ENCODE results near the gene CPLANE1. TPM values are rescaled to one million over a fixed set of nuclear protein-coding genes. Genes with fewer than 3 reads are reported as not detected.

CPLANE1 gene
- total RNA-seq, 1 donor from 2014 or later: 25.8 TPM

DNA sequence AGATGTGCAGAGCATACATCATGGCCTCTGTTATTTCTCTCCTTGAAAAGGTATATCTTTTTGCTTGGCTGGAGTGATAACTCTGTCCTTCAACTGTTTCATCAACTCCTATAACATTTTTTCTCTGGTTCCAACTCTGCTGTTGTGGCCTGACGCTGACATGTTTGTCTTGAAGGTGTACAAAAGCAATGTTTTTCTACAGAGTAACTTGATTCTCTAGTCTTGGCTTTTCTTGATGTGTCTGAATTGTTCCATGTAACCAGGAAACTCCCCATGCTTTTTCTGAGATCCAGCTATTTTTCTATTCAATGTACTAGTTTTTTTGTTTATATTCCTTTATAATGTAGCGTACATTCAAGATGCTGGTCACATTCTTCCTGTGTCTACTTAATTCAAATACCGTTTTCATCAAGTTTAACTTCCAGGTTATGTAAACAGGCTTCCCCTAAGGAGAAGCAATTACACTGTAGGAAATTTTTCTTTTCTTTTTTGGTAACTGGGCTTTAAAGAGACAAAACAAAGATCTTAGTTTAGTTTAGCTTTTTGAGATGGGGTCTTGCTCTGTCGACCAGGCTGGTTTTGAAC, 6.7 kb upstream of the CPLANE1 start:
- Mint-ChIP-seq H3K4me1 (ENCODE audit: low read depth) (peaks cover 17% of the 10 kb centered on the region), H3K36me3 (ENCODE audit: low read depth) (peaks cover 2% of the 10 kb centered on the region), H3K27ac (ENCODE audit: unreplicated experiment) (no peak overlapping the region), H3K9me3 (ENCODE audit: low read depth) (no peaks in the 10 kb centered on the region), H3K4me3 (ENCODE audit: unreplicated experiment) (no peak overlapping the region), H3K27me3 (ENCODE audit: low read depth) (no peaks in the 10 kb centered on the region)
- TF ChIP-seq, protein P1, sequence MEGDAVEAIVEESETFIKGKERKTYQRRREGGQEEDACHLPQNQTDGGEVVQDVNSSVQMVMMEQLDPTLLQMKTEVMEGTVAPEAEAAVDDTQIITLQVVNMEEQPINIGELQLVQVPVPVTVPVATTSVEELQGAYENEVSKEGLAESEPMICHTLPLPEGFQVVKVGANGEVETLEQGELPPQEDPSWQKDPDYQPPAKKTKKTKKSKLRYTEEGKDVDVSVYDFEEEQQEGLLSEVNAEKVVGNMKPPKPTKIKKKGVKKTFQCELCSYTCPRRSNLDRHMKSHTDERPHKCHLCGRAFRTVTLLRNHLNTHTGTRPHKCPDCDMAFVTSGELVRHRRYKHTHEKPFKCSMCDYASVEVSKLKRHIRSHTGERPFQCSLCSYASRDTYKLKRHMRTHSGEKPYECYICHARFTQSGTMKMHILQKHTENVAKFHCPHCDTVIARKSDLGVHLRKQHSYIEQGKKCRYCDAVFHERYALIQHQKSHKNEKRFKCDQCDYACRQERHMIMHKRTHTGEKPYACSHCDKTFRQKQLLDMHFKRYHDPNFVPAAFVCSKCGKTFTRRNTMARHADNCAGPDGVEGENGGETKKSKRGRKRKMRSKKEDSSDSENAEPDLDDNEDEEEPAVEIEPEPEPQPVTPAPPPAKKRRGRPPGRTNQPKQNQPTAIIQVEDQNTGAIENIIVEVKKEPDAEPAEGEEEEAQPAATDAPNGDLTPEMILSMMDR (IDR thresholded peaks at IDR 0.05): no peak
- no peak for DNase-seq (ENCODE audit: low spot score)

DNA sequence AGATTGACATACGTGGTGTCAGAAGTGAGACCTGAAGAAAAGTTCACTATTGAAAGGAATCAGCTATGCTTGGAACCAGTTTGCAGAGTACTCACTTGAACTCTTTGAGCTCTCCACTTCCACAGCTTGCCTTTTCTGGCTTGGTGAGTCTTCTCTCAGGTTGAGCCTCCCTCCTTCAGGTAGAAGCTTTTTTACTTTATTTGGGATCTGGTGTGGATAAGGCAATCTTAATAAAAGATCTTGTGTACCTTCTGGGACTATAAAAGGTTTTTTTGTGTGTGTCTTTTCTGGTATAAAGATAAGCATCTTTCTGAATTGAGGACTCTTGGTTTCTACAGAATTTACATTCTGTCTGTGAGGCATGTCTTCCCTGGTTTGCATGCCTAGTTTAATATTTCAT, 5.4 kb upstream of the CPLANE1 start:
- H3K27ac Mint-ChIP-seq (ENCODE audit: unreplicated experiment): no peak overlapping the region

DNA sequence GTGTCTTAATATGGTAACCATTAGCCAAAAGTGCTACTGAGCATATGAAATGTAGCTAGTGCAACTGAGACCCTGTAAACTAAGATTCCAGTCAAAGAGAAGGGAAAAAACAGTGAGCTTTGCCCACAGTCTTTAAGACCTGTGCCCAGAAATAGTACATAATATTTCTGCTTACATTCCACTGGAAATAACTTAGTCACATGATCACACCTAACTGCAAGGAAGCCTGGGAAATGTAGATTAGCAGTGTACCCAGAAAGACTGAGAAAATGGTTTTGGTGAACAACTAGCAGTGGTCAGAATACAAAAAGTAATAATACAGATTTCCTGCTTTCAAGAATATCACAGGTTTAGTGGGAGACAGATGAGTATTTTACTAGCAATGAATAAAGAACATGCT, 2.5 kb upstream of the CPLANE1 start:
- Mint-ChIP-seq H3K4me3 (ENCODE audit: unreplicated experiment) (no peak overlapping the region), H3K27me3 (ENCODE audit: low read depth) (no peaks in the 10 kb centered on the region), H3K27ac (ENCODE audit: unreplicated experiment) (peak overlapping the region; percentile 49), H3K36me3 (ENCODE audit: low read depth) (no peaks in the 10 kb centered on the region), H3K9me3 (ENCODE audit: low read depth) (no peaks in the 10 kb centered on the region), H3K4me1 (ENCODE audit: low read depth) (peaks cover 47% of the 10 kb centered on the region)
- DNase-seq (ENCODE audit: low spot score): no peak
- TF ChIP-seq, protein P1 (IDR thresholded peaks at IDR 0.05): no peak

More for the DNA sequence above, 5.4 kb upstream of the CPLANE1 start:
- H3K36me3 Mint-ChIP-seq (ENCODE audit: low read depth): peaks cover 2% of the 10 kb centered on the region
- peaks cover 29% of the 10 kb centered on the region for H3K4me1 Mint-ChIP-seq (ENCODE audit: low read depth)
- no peaks in the 10 kb centered on the region for H3K27me3 Mint-ChIP-seq (ENCODE audit: low read depth)
- no peak overlapping the region for H3K4me3 Mint-ChIP-seq (ENCODE audit: unreplicated experiment)
- no peak for DNase-seq (ENCODE audit: low spot score)
- TF ChIP-seq, protein P1 (IDR thresholded peaks at IDR 0.05): no peak
- no peaks in the 10 kb centered on the region for H3K9me3 Mint-ChIP-seq (ENCODE audit: low read depth)

DNA sequence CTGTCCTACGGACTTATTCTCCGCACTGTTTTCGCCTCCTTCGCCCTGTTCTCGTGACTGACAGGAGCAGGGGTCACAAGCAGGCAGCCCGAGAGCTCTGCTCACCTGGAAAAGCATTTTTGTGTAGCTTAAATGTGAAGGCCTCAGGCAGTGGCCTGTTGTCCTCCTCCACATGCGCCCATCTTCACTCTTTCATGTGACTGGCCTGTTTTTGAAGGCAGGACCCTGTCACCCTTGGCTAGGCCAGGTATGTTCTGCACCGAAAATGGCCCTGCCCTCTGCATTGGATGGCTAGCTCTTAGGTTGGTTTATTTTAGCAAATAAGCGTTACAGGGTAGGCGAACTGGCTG, 614 bp upstream of the CPLANE1 start:
- TF ChIP-seq, protein P1 (IDR thresholded peaks at IDR 0.05): no peak
- no peaks in the 10 kb centered on the region for H3K36me3 Mint-ChIP-seq (ENCODE audit: low read depth)
- DNase-seq (ENCODE audit: low spot score): no peak
- no peaks in the 10 kb centered on the region for H3K27me3 Mint-ChIP-seq (ENCODE audit: low read depth)
- peaks cover 54% of the 10 kb centered on the region for H3K4me1 Mint-ChIP-seq (ENCODE audit: low read depth)
- peak overlapping the region; percentile 89 for H3K4me3 Mint-ChIP-seq (ENCODE audit: unreplicated experiment)
- peak overlapping the region; percentile 93 for H3K27ac Mint-ChIP-seq (ENCODE audit: unreplicated experiment)
- no peaks in the 10 kb centered on the region for H3K9me3 Mint-ChIP-seq (ENCODE audit: low read depth)

DNA sequence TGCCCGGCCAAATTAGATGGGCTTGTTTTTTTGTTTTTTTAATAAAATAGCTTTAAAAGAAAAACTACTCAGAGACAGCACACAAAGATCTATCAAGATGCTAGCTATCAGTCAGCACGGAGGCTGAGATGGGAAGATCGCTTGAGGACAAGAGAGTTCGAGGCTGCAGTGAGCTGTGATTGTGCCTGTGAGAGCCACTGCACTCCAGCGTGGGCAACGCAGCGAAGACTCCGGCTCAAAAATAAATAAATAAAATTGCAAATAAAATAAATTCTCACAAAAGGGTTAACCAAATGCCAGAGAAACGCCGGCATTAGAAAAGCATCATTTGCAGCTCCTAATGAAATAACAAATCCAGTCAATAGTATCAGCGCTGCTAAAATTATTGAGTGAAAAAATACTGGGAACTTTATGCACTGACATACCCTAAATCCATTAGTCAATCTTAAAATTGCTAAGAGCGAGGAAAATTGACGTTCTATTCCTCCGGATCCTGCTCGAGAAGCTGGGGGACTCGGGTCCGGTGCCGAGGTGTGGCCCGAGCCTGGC, 681 bp downstream of the CPLANE1 start:
- H3K27ac Mint-ChIP-seq (ENCODE audit: unreplicated experiment): peak overlapping the region; percentile 91
- H3K9me3 Mint-ChIP-seq (ENCODE audit: low read depth): no peaks in the 10 kb centered on the region
- TF ChIP-seq, protein P1 (IDR thresholded peaks at IDR 0.05): no peak
- peak overlapping the region; percentile 73 for H3K4me3 Mint-ChIP-seq (ENCODE audit: unreplicated experiment)
- DNase-seq (ENCODE audit: low spot score): no peak
- peaks cover 54% of the 10 kb centered on the region for H3K4me1 Mint-ChIP-seq (ENCODE audit: low read depth)
- no peaks in the 10 kb centered on the region for H3K27me3 Mint-ChIP-seq (ENCODE audit: low read depth)
- H3K36me3 Mint-ChIP-seq (ENCODE audit: low read depth): no peaks in the 10 kb centered on the region

Measured in chondrocyte (in vitro differentiated cells).